Left cardiac atrium (tissue), 4 donors: ENCODE measurements around the gene ETV3. TPM values are rescaled to one million over a fixed set of nuclear protein-coding genes. Genes with fewer than 3 reads are reported as not detected.
A peak's percentile ranks its signal among the peaks of the same experiment; 100 is the strongest.
"Not testable (repeated sequence)": the region's sequence is repeated elsewhere in the genome, so short reads cannot be mapped to it uniquely, and the experiment has no call there.

Experiments used
- ATAC-seq, 2 donors: fragments of 200-7000 bp; cut with Tn5 transposase; one replicate each; pipeline ENCODE4 v1.9.1; 2020; ENCODE audit warnings: mild to moderate bottlenecking in 2 of 2, moderate library complexity in 2 of 2
- DNase-seq: peaks from one replicate; pipeline ENCODE4 v3.0.0-alpha.2; 2020
- intact Hi-C, 2 donors: fragments of 100-400 bp; cut with DNase I; formaldehyde crosslinking; loops; one replicate each; pipeline versions ENCODE4 v1.14.1 to v1.15.1; 2022 to 2023
- long read RNA-seq: library from polyadenylated mRNA; unstranded; transcript quantifications from one replicate; pipeline ENCODE4 v2.0.0, GENCODE V29; 2021
- total RNA-seq, 2 donors: library from RNA; stranded (reverse); fragmentation: NEBNext Ultra II Directional; extraction: Animal tissue kit (Norgen Biotek cat#: 25700); gene quantifications; one replicate each; pipeline ENCODE4 v1.2.1, GENCODE V29; 2021
- donor health status: DM: no; HTN: yes; CAD: no.
- donor health status: DM: no; HTN: yes; CAD: no; lungs with severe emphysema.
- donor health status: DM: yes; HTN: yes; CAD: no.
- donor health status: Dilated cardiomyopathy.

ETV3 gene
- 10 to 100 TPM; 17.3 to 21.4 TPM for total RNA-seq
- long read RNA-seq: 0 reads

GRCh38 chr1:157138220-157139051, at the start of gene ETV3:
ETV3 (minus strand) TSS chr1:157138395; CDS start chr1:157136352, 2,043 bp downstream.
- intact Hi-C loops: no loop called here
- ATAC-seq: peak; percentile 98
- peak; percentile 92 for DNase-seq

GRCh38 chr1:157186281-157186992, 48.2 kb upstream of the ETV3 start:
- DNase-seq (no peak), ATAC-seq (no peak)
- intact Hi-C loops: no loop called here

DNA sequence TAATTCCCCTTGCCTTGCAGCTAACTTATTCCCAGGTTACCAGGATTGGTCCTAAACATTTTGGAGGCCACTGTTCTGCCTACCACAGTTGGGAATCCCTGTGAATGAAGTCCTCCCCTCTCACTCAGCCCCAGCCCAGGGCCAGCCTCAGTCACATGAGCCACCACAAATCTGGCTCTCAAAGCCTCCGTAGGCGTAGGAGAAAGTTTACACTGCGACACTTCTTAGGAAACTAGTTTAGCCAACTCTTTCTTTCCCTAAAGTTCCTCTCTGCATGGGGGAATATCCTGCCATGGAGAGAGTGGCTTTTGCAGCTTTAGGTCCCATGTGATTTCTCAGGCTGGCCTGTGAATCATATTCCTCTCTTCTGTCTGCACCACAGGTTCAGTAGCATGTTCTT, 45.7 kb upstream of the ETV3 start:
- DNase-seq (no peak), ATAC-seq (no peak)
- intact Hi-C loops: no loop called here

- intact Hi-C loops, DNase-seq, ATAC-seq: not testable (repeated sequence)
Observed at GRCh38 chr1:157182371-157182770, 44.2 kb upstream of the ETV3 start.

DNA sequence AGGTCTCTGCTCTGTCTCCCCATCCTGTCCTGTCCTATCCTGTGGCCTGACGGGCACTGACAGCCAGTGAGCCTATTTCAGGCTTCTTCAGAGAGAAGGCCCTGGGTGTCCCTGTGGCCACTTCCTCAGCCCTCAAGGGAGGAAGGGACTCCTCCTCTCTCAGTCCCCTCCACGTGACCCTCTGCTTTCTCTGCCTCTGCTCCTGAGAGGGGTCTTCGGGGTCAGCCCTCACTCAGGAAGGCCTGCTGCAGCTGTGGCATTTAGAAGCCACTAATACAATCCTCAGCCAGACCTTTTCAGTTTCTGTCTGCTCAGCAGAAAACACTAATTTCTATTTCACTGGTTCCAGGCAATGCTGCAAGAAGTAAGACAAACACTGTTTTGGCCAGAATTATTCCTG, 43.6 kb upstream of the ETV3 start:
- ATAC-seq (no peak), DNase-seq (no peak)
- intact Hi-C loops: no loop called here

DNA sequence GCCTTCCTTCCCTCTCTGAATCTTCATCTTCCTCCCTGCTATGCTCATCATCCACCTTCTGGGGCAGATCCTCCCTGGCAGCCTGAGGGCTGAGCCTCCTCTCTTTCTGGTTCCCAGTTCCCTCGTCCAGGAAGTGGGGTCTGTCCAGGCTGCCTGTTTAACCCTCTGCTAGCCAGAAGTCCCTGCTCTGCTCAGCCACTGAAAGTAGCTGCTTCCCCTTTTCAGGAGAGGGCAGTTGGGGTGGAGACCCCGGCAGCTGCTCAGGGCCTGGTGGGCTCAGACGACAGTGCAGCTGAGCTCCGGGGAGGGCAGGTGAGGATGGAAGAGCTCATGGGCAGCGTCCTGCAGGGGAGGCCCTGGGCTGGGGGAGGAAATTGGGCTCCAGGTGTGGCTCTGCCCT, 43.1 kb upstream of the ETV3 start:
- DNase-seq (no peak), ATAC-seq (no peak)
- intact Hi-C loops: no loop called here

GRCh38 chr1:157178490-157178889, 40.3 kb upstream of the ETV3 start:
- ATAC-seq (no peak), DNase-seq (no peak)
- intact Hi-C loops: no loop called here

GRCh38 chr1:157177733-157178394, 39.7 kb upstream of the ETV3 start:
- ATAC-seq: no peak
- intact Hi-C loops: no loop called here
- no peak for DNase-seq

DNA sequence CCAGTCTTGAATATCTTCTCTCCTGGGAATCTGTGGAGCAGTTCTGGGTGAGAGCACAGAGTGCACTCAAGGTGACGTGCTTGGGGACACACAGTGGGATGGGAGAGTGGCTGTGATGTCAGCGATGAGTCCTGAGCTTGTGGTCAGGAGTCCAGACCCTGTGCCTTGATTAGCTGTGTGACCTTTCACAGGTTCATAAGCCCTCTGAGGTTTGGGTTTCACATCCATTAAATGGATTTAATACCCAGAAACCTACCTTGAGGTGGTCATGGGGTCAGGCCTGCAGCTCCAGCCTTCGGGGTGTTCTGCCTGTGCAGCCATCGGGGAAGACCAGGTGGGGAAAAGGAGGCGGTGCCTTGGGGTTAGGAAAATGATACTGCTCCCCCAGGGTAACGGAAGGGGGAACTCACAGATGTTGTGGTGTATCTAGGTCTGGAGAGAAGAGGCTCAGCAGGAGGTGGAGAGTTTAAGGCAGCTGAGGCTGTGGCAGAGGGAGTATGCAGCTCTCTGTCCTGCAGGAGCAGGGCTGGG, 38.5 kb upstream of the ETV3 start:
- ATAC-seq: no peak
- intact Hi-C loops: no loop called here

DNA sequence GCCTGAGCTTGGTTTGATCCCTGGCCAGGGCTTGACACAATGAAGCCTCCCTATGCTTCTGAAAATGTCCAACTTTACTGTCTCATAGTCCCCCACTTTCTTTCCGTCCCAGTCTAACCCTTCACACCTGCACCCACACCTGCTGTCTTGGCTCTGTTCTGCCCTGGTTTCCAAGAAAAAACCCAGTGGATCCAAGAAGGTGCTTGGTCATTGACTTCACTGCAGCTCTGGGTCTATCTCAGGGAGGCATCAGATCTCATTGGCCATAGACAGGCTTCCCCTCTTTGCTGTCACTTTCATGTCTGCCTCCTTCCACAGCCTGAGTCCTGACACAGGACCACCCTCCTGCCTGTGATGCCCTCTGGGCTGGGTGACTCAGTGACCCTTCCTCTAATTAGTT, 37.8 kb upstream of the ETV3 start:
- DNase-seq: no peak
- intact Hi-C loops: no loop called here
- no peak for ATAC-seq

More for the DNA sequence above, 38.5 kb upstream of the ETV3 start:
- no peak for DNase-seq

GRCh38 chr1:157173900-157174410, 35.8 kb upstream of the ETV3 start:
- intact Hi-C loops: no loop called here
- no peak for DNase-seq
- no peak for ATAC-seq

- DNase-seq, intact Hi-C loops, ATAC-seq: not testable (repeated sequence)
Observed at GRCh38 chr1:157173241-157173640, 35.0 kb upstream of the ETV3 start.

GRCh38 chr1:157172591-157172990, 34.4 kb upstream of the ETV3 start:
- intact Hi-C loops, DNase-seq, ATAC-seq: not testable (repeated sequence)

DNA sequence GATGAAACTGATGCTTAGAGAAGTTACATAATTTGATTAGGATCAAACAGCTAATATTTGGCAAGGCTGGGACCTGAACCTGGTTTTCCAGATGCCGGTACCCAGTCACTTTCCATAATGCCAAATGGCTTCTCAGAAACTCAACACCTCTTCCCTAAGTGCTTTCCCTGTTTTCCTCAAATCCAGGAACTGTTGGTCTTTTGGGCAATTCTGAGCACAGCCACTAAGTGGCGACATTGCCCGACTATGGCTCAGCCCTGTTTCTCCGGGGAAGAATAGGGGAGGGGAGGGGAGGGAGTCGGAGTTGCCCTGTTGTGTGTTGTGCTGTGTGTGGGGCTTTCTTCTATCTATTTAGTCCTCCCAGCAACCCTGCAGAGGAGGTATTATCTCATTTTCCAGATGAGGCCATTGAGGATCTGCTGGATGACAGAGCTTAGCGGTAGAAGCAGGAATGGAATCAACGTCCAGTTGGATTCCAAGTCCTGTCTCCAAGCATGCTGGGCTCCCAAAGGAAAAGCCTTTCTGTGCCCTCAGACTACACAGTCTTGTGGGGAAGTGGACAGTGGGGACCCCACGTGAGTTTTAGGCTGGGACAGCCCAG, 33.8 kb upstream of the ETV3 start:
- DNase-seq, intact Hi-C loops: not testable (repeated sequence)
- ATAC-seq: peak in 1 of 2 donors; percentile 55

DNA sequence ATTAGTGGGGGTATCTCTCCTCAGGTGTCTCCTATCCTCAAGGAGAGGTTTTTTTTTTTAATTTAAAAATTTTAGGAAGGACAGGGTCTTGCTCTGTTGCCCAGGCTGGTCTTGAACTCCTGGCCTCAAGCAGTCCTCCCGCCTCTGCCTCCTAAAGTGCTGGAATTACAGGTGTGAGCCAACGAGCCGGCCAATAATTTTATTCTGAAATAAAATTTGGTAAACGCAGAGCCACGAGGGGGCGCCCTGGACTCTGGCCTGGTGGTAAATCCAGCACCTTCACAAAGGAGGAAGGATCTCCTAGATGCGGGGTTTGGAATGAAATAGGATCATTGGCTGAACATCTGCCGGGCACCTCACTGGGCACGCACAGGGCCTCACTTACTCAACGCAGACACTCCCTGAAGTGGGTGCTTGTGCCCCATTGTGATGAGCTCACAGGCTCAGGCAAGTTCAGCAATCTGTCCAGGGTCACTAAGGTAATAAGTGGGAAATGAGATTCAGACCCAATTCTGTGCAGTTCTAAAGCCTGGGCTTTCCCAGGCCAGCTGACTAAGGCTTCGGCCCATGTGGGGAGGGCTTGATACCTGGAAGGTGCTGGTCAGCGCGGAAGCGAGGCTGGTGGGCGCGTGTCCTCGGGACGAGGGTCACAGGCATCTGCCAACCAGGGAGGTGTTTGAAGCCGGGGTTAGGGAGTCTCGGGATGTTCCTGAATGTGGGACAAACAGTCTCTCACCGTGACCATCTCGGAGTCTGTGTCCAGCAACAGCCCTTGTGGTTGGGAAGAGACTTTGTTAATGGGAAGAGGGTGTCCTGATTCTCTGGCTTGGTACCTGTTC, 32.7 kb upstream of the ETV3 start:
- intact Hi-C loops: no loop called here
- DNase-seq (no peak), ATAC-seq (no peak)

GRCh38 chr1:157168015-157168414, 29.8 kb upstream of the ETV3 start:
- DNase-seq: no peak
- intact Hi-C loops: no loop called here

DNA sequence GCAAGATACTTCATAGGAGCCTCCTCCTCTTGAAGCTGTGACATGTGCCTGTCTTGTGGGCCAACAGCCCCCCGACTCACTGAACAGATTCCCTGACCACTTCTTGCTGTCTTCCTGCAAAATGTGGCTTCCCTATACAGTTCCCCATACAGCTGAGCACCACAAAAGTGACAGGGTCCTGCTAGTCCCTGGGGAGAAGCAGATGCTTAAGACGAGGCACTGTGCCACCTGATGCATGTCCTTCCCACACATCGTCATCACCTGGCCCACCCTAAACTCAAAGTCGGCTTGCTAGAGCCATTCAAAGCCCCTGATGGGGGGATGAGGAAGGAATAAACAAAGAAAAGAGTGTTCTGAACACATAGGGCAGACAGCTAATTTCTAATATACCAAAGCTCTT, 29.2 kb upstream of the ETV3 start:
- intact Hi-C loops: no loop called here
- DNase-seq (no peak), ATAC-seq (no peak)

More at GRCh38 chr1:157168015-157168414, 29.8 kb upstream of the ETV3 start:
- ATAC-seq: no peak

DNA sequence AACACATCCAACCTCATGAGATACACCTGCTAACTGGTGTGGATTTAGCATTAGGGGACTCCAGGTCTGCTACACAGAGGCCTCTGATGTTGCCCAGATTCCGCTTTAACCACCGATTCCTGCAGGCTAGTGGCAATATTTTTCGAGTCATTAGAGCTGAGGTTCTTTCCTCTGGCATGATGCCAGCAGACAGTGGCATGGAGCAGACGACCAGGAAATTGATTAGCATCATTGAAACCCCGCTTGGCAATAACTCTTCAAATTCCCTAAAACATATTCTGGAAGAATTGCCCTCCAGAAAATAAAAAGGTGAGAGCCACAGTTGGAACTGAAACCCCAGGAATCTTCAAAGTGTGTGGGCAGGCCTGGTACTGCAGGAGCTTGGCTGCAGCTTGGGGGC, 28.4 kb upstream of the ETV3 start:
- intact Hi-C loops: no loop called here
- no peak for DNase-seq
- ATAC-seq: no peak
